ENCODE results near the gene OR6B3. TPM values are rescaled to one million over a fixed set of nuclear protein-coding genes. Genes with fewer than 3 reads are reported as not detected.
A peak's percentile ranks its signal among the peaks of the same experiment; 100 is the strongest.

Gene OR6B3
- total and polyA plus RNA-seq, 4 donors: not detected

- 82% methylated on average over 4 of the region's 4 CpGs for WGBS
- Histone ChIP-seq H3K27ac (ENCODE audit: low read depth in 1 of 2, low read length in 2 of 2) (no peak overlapping the region), H3K9ac (ENCODE audit: low read depth in 1 of 2, low read length in 2 of 2) (no peak overlapping the region), H3K36me3 (ENCODE audit: control insufficient read depth in 4 of 4, insufficient read depth in 3 of 4, low read depth in 1 of 4, low read length in 3 of 4) (no peaks in the 10 kb centered on the region), H3K4me1 (ENCODE audit: control insufficient read depth in 4 of 4, insufficient read depth in 4 of 4, low read length in 3 of 4) (no peaks in the 10 kb centered on the region), H3K27me3 (ENCODE audit: control insufficient read depth in 4 of 4, insufficient read depth in 4 of 4, low read length in 3 of 4) (no peaks in the 10 kb centered on the region), H3K9me3 (ENCODE audit: control insufficient read depth in 4 of 4, low read length in 3 of 4) (no peaks in the 10 kb centered on the region), H3K4me3 (ENCODE audit: low read depth in 1 of 3, low read length in 3 of 3) (no peak overlapping the region)
- no peak for TF ChIP-seq GABPA (IDR thresholded peaks at IDR 0.05 in 1 of 2, conservative IDR thresholded peaks at IDR 0.05 in 1 of 2)
- no peak for DNase-seq (ENCODE audit: low spot score)
These were observed 11.6 kb upstream of the OR6B3 start for GRCh38 chr2:240064898-240065297.

- no peak for DNase-seq (ENCODE audit: low spot score)
- Histone ChIP-seq H3K27me3 (ENCODE audit: control insufficient read depth in 4 of 4, insufficient read depth in 4 of 4, low read length in 3 of 4) (peaks cover 0 to 8% (median under 1%) of the 10 kb centered on the region in 4 donors), H3K4me1 (ENCODE audit: control insufficient read depth in 4 of 4, insufficient read depth in 4 of 4, low read length in 3 of 4) (no peaks in the 10 kb centered on the region), H3K9ac (ENCODE audit: low read depth in 1 of 2, low read length in 2 of 2) (no peak overlapping the region), H3K27ac (ENCODE audit: low read depth in 1 of 2, low read length in 2 of 2) (no peak overlapping the region), H3K4me3 (ENCODE audit: low read depth in 1 of 3, low read length in 3 of 3) (no peak overlapping the region), H3K36me3 (ENCODE audit: control insufficient read depth in 4 of 4, insufficient read depth in 3 of 4, low read depth in 1 of 4, low read length in 3 of 4) (no peaks in the 10 kb centered on the region), H3K9me3 (ENCODE audit: control insufficient read depth in 4 of 4, low read length in 3 of 4) (no peaks in the 10 kb centered on the region)
- TF ChIP-seq RAD21 (IDR thresholded peaks at IDR 0.05) (peak; percentile 87 to 89), CTCF (IDR thresholded peaks at IDR 0.05; ENCODE audit: low read depth, low read length, missing input control) (peak; percentile 66), REST (IDR thresholded peaks at IDR 0.05) (no peak), JUND (IDR thresholded peaks at IDR 0.05) (no peak), FOXA2 (IDR thresholded peaks at IDR 0.05) (no peak), YY1 (IDR thresholded peaks at IDR 0.05) (no peak), TAF1 (conservative IDR thresholded peaks at IDR 0.05) (no peak), HNF4G (IDR thresholded peaks at IDR 0.05) (no peak), EGR1 (IDR thresholded peaks at IDR 0.05; ENCODE audit: low read depth in 2 of 2) (no peak), ATF3 (IDR thresholded peaks at IDR 0.05) (no peak), SP1 (IDR thresholded peaks at IDR 0.05) (no peak), NR2F2 (IDR thresholded peaks at IDR 0.05) (no peak), FOXA1 (IDR thresholded peaks at IDR 0.05) (no peak)
- WGBS: 45% methylated on average over 4 of the region's 4 CpGs
These were observed 7.8 kb upstream of the OR6B3 start for GRCh38 chr2:240060977-240061591.
